CD14-positive monocyte (primary cell): ENCODE measurements around the gene SPACDR. TPM values are rescaled to one million over a fixed set of nuclear protein-coding genes. Genes with fewer than 3 reads are reported as not detected.

Experiments used
- DNase-seq, 3 donors: peaks; one replicate each; pipeline ENCODE4 v3.0.0-alpha.2; 2011 to 2022
- H2AFZ ChIP-seq: 2 replicates; pipeline ENCODE4 v1.6.0; 2012; ENCODE audit warnings: mild to moderate bottlenecking, low read depth, low read length, inconsistent platforms; ENCODE audit not compliant: insufficient read depth, poor library complexity, severe bottlenecking
- H3K27ac ChIP-seq, 2 donors: 1 replicate in 1 of 2; 2 replicates in 1 of 2; pipeline ENCODE4 v1.5.1; 2012 to 2013; ENCODE audit warnings: low read length in 2 of 2, control low read depth in 1 of 2, inconsistent platforms in 1 of 2, low read depth in 1 of 2, mild to moderate bottlenecking in 1 of 2
- H3K27me3 ChIP-seq, 2 donors: one replicate each; pipeline versions ENCODE4 v1.6.0 to v1.6.1; 2011 to 2013; ENCODE audit warnings: low read length in 2 of 2; ENCODE audit not compliant: control insufficient read depth in 2 of 2, insufficient read depth in 2 of 2
- H3K36me3 ChIP-seq, 2 donors: replicated peaks in 1 of 2; 1 replicate in 1 of 2; 2 replicates in 1 of 2; pipeline versions ENCODE4 v1.5.1 to v1.6.1; 2012 to 2013; ENCODE audit warnings: low read length in 2 of 2, control low read depth in 1 of 2, inconsistent platforms in 1 of 2, mild to moderate bottlenecking in 1 of 2; ENCODE audit not compliant: insufficient read depth in 2 of 2, control insufficient read depth in 1 of 2
- H3K4me1 ChIP-seq, 2 donors: 1 replicate in 1 of 2; 2 replicates in 1 of 2; pipeline versions ENCODE4 v1.5.1 to v1.6.1; 2012 to 2013; ENCODE audit warnings: low read length in 2 of 2, control low read depth in 1 of 2, inconsistent platforms in 1 of 2, mild to moderate bottlenecking in 1 of 2, moderate library complexity in 1 of 2; ENCODE audit not compliant: insufficient read depth in 2 of 2, control insufficient read depth in 1 of 2
- H3K4me2 ChIP-seq: replicated peaks from 2 replicates; pipeline ENCODE3; 2012; ENCODE audit warnings: low read length, moderate library complexity, mild to moderate bottlenecking; ENCODE audit not compliant: poor library complexity, severe bottlenecking; ENCODE audit errors: extremely low read depth
- H3K4me3 ChIP-seq, 3 experiments: fragments of 200-600 bp in 1 of 3; sonication (generic) in 1 of 3; replicated peaks in 1 of 3; 1 replicate in 2 of 3; 2 replicates in 1 of 3; pipeline ENCODE4 v1.5.1; 2011 to 2013; ENCODE audit warnings: low read length in 3 of 3, mild to moderate bottlenecking in 3 of 3, control low read depth in 2 of 3, low read depth in 2 of 3, inconsistent platforms in 1 of 3, moderate library complexity in 1 of 3
- H3K79me2 ChIP-seq: 2 replicates; pipeline ENCODE4 v1.6.0; 2012; ENCODE audit warnings: mild to moderate bottlenecking, control low read depth, inconsistent platforms, low read length, moderate library complexity; ENCODE audit not compliant: insufficient read depth
- H3K9ac ChIP-seq: 2 replicates; pipeline ENCODE4 v1.6.0; 2017; ENCODE audit warnings: low read length, mild to moderate bottlenecking; ENCODE audit not compliant: insufficient read depth, poor library complexity, severe bottlenecking
- H3K9me3 ChIP-seq, 2 donors: replicated peaks in 1 of 2; 1 replicate in 1 of 2; 2 replicates in 1 of 2; pipeline versions ENCODE4 v1.5.1 to v1.6.1; 2012 to 2013; ENCODE audit warnings: low read length in 2 of 2, control low read depth in 1 of 2; ENCODE audit not compliant: control insufficient read depth in 1 of 2, insufficient read depth in 1 of 2
- H4K20me1 ChIP-seq: 2 replicates; pipeline ENCODE4 v1.6.0; 2012; ENCODE audit warnings: mild to moderate bottlenecking, low read length, control low read depth, moderate library complexity; ENCODE audit not compliant: insufficient read depth
- H3K27ac Mint-ChIP-seq, 7 donors: one replicate each; pipeline ENCODE4 v1.8.0; 2020; ENCODE audit warnings: mild to moderate bottlenecking in 7 of 7, mixed read lengths in 7 of 7, moderate library complexity in 6 of 7, inconsistent platforms in 2 of 7
- H3K27me3 Mint-ChIP-seq, 3 donors: one replicate each; pipeline ENCODE4 v1.8.0; 2021 to 2022; ENCODE audit warnings: low read depth in 3 of 3, mild to moderate bottlenecking in 3 of 3, mixed read lengths in 3 of 3, moderate library complexity in 3 of 3, inconsistent platforms in 1 of 3
- H3K36me3 Mint-ChIP-seq, 2 donors: one replicate each; pipeline ENCODE4 v1.8.0; 2020; ENCODE audit warnings: mixed read lengths in 2 of 2, inconsistent platforms in 1 of 2, mild to moderate bottlenecking in 1 of 2
- H3K4me1 Mint-ChIP-seq: one replicate; pipeline ENCODE4 v1.8.0; 2020; ENCODE audit warnings: mild to moderate bottlenecking, mixed read lengths
- H3K4me3 Mint-ChIP-seq, 2 donors: one replicate each; pipeline ENCODE4 v1.8.0; 2020; ENCODE audit warnings: mild to moderate bottlenecking in 2 of 2, mixed read lengths in 2 of 2, moderate library complexity in 1 of 2
- H3K9me3 Mint-ChIP-seq, 7 donors: one replicate each; pipeline ENCODE4 v1.8.0; 2020 to 2022; ENCODE audit warnings: mixed read lengths in 7 of 7, mild to moderate bottlenecking in 6 of 7, moderate library complexity in 6 of 7, inconsistent platforms in 2 of 7
- CTCF ChIP-seq: fragments of 200-600 bp; IDR thresholded peaks from one replicate; pipeline ENCODE4 v1.8.0; 2022; ENCODE audit warnings: antibody characterized with exemption, mild to moderate bottlenecking
- WGBS: methylation state at CpG from one replicate; pipeline ENCODE4 v1.1.5; 2013; ENCODE audit warnings: missing lambda C conversion rate; ENCODE audit not compliant: insufficient coverage; 5-methylcytosine and 5-hydroxymethylcytosine counted together
- intact Hi-C, 2 donors: fragments of 100-400 bp; cut with micrococcal nuclease; formaldehyde crosslinking; loops; one replicate each; pipeline versions ENCODE4 v1.15.0 to v1.15.1; 2023
- polyA plus RNA-seq, 3 donors: library from polyadenylated mRNA; depleted of rRNA in 1 of 3; unstranded in 2 of 3; stranded (reverse) in 1 of 3; fragments of 300-500 nt in 2 of 3; fragments of >200 nt in 1 of 3; fragmentation: Illumina TruSeq in 2 of 3; gene quantifications; 1 replicate in 2 of 3; 2 replicates in 1 of 3; pipeline ENCODE4 v1.2.3, GENCODE V29; 2012 to 2021

The SPACDR gene
- polyA plus RNA-seq, 3 donors, result 0.40 to 2.5 TPM; not detected in 1

- peaks cover 0 to 6% (median 0%) of the 10 kb centered on the region in 3 donors for H3K27me3 Mint-ChIP-seq
- Histone ChIP-seq H3K4me1 (peaks cover 10 to 14% of the 10 kb centered on the region in 2 donors), H3K4me2 (no peak overlapping the region), H3K79me2 (no peaks in the 10 kb centered on the region), H4K20me1 (peaks cover 21% of the 10 kb centered on the region), H3K9ac (no peak overlapping the region), H3K27ac (no peak overlapping the region), H3K27me3 (no peaks in the 10 kb centered on the region), H2AFZ (no peak overlapping the region), H3K9me3 (no peaks in the 10 kb centered on the region), H3K36me3 (peaks cover 32 to 85% of the 10 kb centered on the region in 2 donors), H3K4me3 (no peak overlapping the region)
- 100% methylated on average over 3 of the region's 5 CpGs for WGBS
- H3K4me3 Mint-ChIP-seq, result no peak overlapping the region
- H3K4me1 Mint-ChIP-seq, result peaks cover 12% of the 10 kb centered on the region
- TF ChIP-seq CTCF, result no peak
- H3K36me3 Mint-ChIP-seq, result peaks cover 60 to 65% of the 10 kb centered on the region in 2 donors
- intact Hi-C loops, result no loop called here
- no peak for DNase-seq
- peak overlapping the region in 1 of 7 donors; percentile 31 for H3K27ac Mint-ChIP-seq
- no peaks in the 10 kb centered on the region for H3K9me3 Mint-ChIP-seq
Observed at GRCh38 chr7:100415448-100415847, 48.6 kb downstream of the SPACDR start.

DNA sequence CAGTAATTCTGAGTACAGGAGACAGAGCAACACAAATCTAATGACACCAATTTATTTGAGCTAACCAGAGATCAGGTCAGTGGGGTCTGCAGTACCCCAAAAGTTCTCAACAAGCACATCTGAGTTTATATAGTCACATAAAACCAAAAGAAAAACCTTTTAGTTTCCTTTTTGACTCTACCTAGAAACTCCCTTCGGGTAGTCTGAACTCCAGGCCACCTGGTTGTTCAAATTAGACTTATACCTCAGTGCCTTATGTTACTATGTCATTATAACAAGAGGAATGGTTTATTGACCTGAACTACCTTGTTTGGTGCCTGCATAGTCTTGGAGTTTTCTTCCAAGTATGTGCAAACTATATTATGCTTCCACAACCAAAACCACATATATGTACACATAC lies 50.2 kb downstream of the SPACDR start:
- no peak for TF ChIP-seq CTCF
- Mint-ChIP-seq H3K27ac (peak overlapping the region in 1 of 7 donors; percentile 49), H3K4me3 (no peak overlapping the region), H3K36me3 (peaks cover 47 to 52% of the 10 kb centered on the region in 2 donors), H3K27me3 (peaks cover 0 to 4% (median 0%) of the 10 kb centered on the region in 3 donors), H3K4me1 (peaks cover 10% of the 10 kb centered on the region), H3K9me3 (no peaks in the 10 kb centered on the region)
- DNase-seq, result no peak
- H3K9me3 ChIP-seq, result no peaks in the 10 kb centered on the region
- no peak overlapping the region for H3K9ac ChIP-seq
- peaks cover 10 to 14% of the 10 kb centered on the region in 2 donors for H3K4me1 ChIP-seq
- no peak overlapping the region for H3K4me2 ChIP-seq
- intact Hi-C loops, result loop anchor here in 1 of 2 donors (5.0 kb wide), 2 partner anchors 37 to 277 kb away; no protein-coding TSS in a partner anchor
- no CpG with 5 or more reads among the region's 1 CpG for WGBS
- peaks cover 23 to 85% of the 10 kb centered on the region in 2 donors for H3K36me3 ChIP-seq
- no peak overlapping the region for H3K4me3 ChIP-seq
- no peak overlapping the region for H2AFZ ChIP-seq
- no peaks in the 10 kb centered on the region for H3K79me2 ChIP-seq
- H3K27me3 ChIP-seq, result no peaks in the 10 kb centered on the region
- peaks cover 36% of the 10 kb centered on the region for H4K20me1 ChIP-seq
- peak overlapping the region in 1 of 2 donors; percentile 21 for H3K27ac ChIP-seq
